ENCODE measurements around the gene TMEM45B.
"Not testable (repeated sequence)": the region's sequence is repeated elsewhere in the genome, so short reads cannot be mapped to it uniquely, and the experiment has no call there.

TMEM45B gene

GRCh38 chr11:129778877-129779276 is 36.8 kb upstream of the TMEM45B start:
- H3K4me3 ChIP-seq (ENCODE audit: low read depth, low read length) = no peak overlapping the region
- TF ChIP-seq CTCF (IDR thresholded peaks at IDR 0.05; ENCODE audit: insufficient read depth, low read depth, low read length, missing control alignments) = no peak

GRCh38 chr11:129779342-129779741 is 36.3 kb upstream of the TMEM45B start:
- H3K4me3 ChIP-seq (ENCODE audit: low read depth, low read length) = no peak overlapping the region
- no peak for TF ChIP-seq CTCF (IDR thresholded peaks at IDR 0.05; ENCODE audit: insufficient read depth, low read depth, low read length, missing control alignments)
- no peak for DNase-seq (ENCODE audit: low read depth)

More at GRCh38 chr11:129778877-129779276, 36.8 kb upstream of the TMEM45B start:
- no peak for DNase-seq (ENCODE audit: low read depth)

GRCh38 chr11:129785383-129786111 is 30.1 kb upstream of the TMEM45B start:
- TF ChIP-seq CTCF (IDR thresholded peaks at IDR 0.05; ENCODE audit: insufficient read depth, low read depth, low read length, missing control alignments) = no peak
- no peak for DNase-seq (ENCODE audit: low read depth)

GRCh38 chr11:129786112-129786416 is 29.6 kb upstream of the TMEM45B start:
- DNase-seq (ENCODE audit: low read depth) = not testable (repeated sequence)

More at GRCh38 chr11:129785383-129786111, 30.1 kb upstream of the TMEM45B start:
- no peak overlapping the region for H3K4me3 ChIP-seq (ENCODE audit: low read depth, low read length)

GRCh38 chr11:129787532-129788155 is 28.0 kb upstream of the TMEM45B start:
- DNase-seq (ENCODE audit: low read depth) = no peak
- H3K4me3 ChIP-seq (ENCODE audit: low read depth, low read length) = no peak overlapping the region
- TF ChIP-seq CTCF (IDR thresholded peaks at IDR 0.05; ENCODE audit: insufficient read depth, low read depth, low read length, missing control alignments) = no peak

More at GRCh38 chr11:129786112-129786416, 29.6 kb upstream of the TMEM45B start:
- H3K4me3 ChIP-seq (ENCODE audit: low read depth, low read length) = not testable (repeated sequence)

- DNase-seq (ENCODE audit: low read depth) = no peak
- H3K4me3 ChIP-seq (ENCODE audit: low read depth, low read length) = no peak overlapping the region
- no peak for TF ChIP-seq CTCF (IDR thresholded peaks at IDR 0.05; ENCODE audit: insufficient read depth, low read depth, low read length, missing control alignments)
Measured at GRCh38 chr11:129788278-129788677, 27.4 kb upstream of the TMEM45B start.

GRCh38 chr11:129790106-129790505 is 25.5 kb upstream of the TMEM45B start:
- no peak for TF ChIP-seq CTCF (IDR thresholded peaks at IDR 0.05; ENCODE audit: insufficient read depth, low read depth, low read length, missing control alignments)
- H3K4me3 ChIP-seq (ENCODE audit: low read depth, low read length) = no peak overlapping the region
- no peak for DNase-seq (ENCODE audit: low read depth)

Measured in GM12865 (cell line).